HEK293T (cell line): Measurements from ENCODE around the gene ZC3H15.

Experiments
- ARNT ChIP-seq: fragments of 450-650 bp; IDR thresholded peaks from 2 replicates; pipeline ENCODE4 v1.6.1; 2017; ENCODE audit warnings: mild to moderate bottlenecking
- BHLHE40 ChIP-seq: fragments of 450-650 bp; IDR thresholded peaks from 2 replicates; pipeline ENCODE4 v1.6.1; 2016; ENCODE audit warnings: mild to moderate bottlenecking, moderate library complexity, borderline replicate concordance
- ELF4 ChIP-seq: fragments of 450-650 bp; IDR thresholded peaks from 2 replicates; pipeline ENCODE4 v1.6.1; 2017; ENCODE audit warnings: antibody characterized with exemption
- FOXA1 ChIP-seq: fragments of 450-650 bp; IDR thresholded peaks from 2 replicates; pipeline ENCODE4 v1.6.1; 2016; ENCODE audit warnings: mild to moderate bottlenecking
- FOXK2 ChIP-seq: fragments of 450-650 bp; IDR thresholded peaks from 2 replicates; pipeline ENCODE4 v1.6.1; 2016; ENCODE audit warnings: mild to moderate bottlenecking
- FOXM1 ChIP-seq: fragments of 450-650 bp; IDR thresholded peaks from 2 replicates; pipeline ENCODE4 v1.6.1; 2017; ENCODE audit warnings: mild to moderate bottlenecking, borderline replicate concordance
- HDGF ChIP-seq: fragments of 450-650 bp; IDR thresholded peaks from 2 replicates; pipeline ENCODE4 v1.6.1; 2017; ENCODE audit warnings: antibody characterized with exemption, borderline replicate concordance
- L3MBTL2 ChIP-seq: fragments of 450-650 bp; conservative IDR thresholded peaks from 2 replicates; pipeline ENCODE4 v1.6.1; 2016; ENCODE audit warnings: mild to moderate bottlenecking
- NFRKB ChIP-seq: fragments of 450-650 bp; IDR thresholded peaks from 2 replicates; pipeline ENCODE4 v1.6.1; 2016; ENCODE audit warnings: mild to moderate bottlenecking, moderate library complexity
- SP1 ChIP-seq: fragments of 450-650 bp; IDR thresholded peaks from 2 replicates; pipeline ENCODE4 v1.6.1; 2017
- SUZ12 ChIP-seq: fragments of 450-650 bp; IDR thresholded peaks from 2 replicates; pipeline ENCODE4 v1.6.1; 2016; ENCODE audit warnings: mild to moderate bottlenecking
- TARDBP ChIP-seq: fragments of 450-650 bp; IDR thresholded peaks from 2 replicates; pipeline ENCODE4 v1.6.1; 2016
- ZNF384 ChIP-seq: fragments of 450-650 bp; IDR thresholded peaks from 2 replicates; pipeline ENCODE4 v1.6.1; 2016
- TF ChIP-seq, protein P1 (sequence below): fragments of 450-650 bp; IDR thresholded peaks from 2 replicates; pipeline ENCODE4 v1.6.1; 2016

DNA sequence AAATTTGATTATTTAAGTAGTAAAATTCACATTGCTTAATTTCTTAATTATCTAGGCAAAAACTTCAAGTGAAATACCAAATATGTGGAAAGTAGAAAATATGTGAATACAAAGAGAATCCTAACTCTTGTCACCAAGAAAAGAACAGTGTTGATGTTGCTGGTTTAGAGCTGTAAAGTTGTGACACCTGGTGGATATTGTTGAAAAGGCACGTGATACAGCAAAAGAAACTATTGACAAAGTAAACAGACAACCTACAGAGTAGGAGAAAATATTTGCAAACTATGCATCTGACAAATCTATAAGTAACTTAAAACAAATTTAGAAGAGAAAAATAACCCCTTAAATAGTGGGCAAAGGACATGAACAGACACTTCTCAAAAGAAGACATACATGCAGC, 25.6 kb upstream of the ZC3H15 start:
- no peak for TF ChIP-seq FOXK2
- TF ChIP-seq L3MBTL2: no peak
- no peak for TF ChIP-seq FOXM1
- TF ChIP-seq SP1: no peak
- no peak for TF ChIP-seq TARDBP
- no peak for TF ChIP-seq ELF4
- no peak for TF ChIP-seq FOXA1
- no peak for TF ChIP-seq ZNF384
- TF ChIP-seq SUZ12: no peak
- no peak for TF ChIP-seq BHLHE40
- no peak for TF ChIP-seq HDGF
- no peak for TF ChIP-seq ARNT
- TF ChIP-seq, protein P1, sequence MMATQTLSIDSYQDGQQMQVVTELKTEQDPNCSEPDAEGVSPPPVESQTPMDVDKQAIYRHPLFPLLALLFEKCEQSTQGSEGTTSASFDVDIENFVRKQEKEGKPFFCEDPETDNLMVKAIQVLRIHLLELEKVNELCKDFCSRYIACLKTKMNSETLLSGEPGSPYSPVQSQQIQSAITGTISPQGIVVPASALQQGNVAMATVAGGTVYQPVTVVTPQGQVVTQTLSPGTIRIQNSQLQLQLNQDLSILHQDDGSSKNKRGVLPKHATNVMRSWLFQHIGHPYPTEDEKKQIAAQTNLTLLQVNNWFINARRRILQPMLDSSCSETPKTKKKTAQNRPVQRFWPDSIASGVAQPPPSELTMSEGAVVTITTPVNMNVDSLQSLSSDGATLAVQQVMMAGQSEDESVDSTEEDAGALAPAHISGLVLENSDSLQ: no peak
- TF ChIP-seq NFRKB: no peak
